ENCODE data around the gene SMIM10.
"Not testable (repeated sequence)": the region's sequence is repeated elsewhere in the genome, so short reads cannot be mapped to it uniquely, and the experiment has no call there.

Gene SMIM10

GRCh38 chrX:135015523-135016245 is 24.9 kb downstream of the SMIM10 start:
- DNase-seq: no peak

- not testable (repeated sequence) for DNase-seq
These were observed 29.1 kb downstream of the SMIM10 start for GRCh38 chrX:135019890-135020289.

GRCh38 chrX:135023791-135024190 is 33.0 kb downstream of the SMIM10 start:
- DNase-seq: not testable (repeated sequence)

- no peak for DNase-seq
These were observed 33.7 kb downstream of the SMIM10 start for GRCh38 chrX:135024526-135024925.

- DNase-seq: not testable (repeated sequence)
These were observed 39.6 kb downstream of the SMIM10 start for GRCh38 chrX:135030207-135030963.

- not testable (repeated sequence) for DNase-seq
These were observed 50.6 kb downstream of the SMIM10 start for GRCh38 chrX:135041149-135042123.
